Retina (tissue), 1 donor: ENCODE results near the gene DCLRE1A.

Experiments
- DNase-seq: peaks from one replicate; pipeline ENCODE4 v3.0.0-alpha.2; 2016

Gene DCLRE1A

DNA sequence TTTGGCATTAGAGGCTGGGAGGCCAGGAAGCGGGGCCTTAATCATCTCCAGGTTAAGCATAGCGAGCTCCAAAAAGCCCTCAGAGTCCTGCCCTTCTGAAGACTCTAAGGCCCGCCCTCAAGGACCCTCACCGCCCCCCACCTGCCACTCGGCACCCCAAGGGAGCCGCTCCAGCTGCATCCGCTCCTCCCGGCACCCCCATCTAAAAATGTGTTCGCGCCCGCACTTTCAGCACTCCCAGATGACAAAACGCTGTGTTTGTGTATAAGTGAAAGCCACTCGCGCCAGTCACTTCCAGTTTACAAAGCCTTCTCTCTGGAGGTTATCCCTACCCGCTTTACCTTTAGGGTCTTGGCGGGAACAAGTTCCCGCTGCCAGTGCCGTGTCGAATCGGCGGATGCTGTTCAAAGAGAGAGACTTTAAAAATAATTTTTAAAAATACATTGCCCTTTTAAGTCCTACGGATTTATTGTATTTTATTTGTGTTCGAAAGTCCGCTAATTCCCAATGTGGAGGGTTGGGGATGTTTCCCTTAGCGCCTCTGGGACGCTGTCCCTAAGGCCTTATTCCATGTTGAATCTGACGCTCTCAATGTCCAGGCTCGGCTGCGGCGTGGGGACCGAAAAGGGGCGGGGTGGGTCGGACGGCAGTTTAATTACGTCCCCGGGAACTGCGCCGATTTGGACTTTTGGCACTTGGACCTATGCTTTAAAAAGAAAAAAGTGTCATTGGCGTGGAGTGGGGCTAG is at the start of gene DCLRE1A, which contains the start of gene NHLRC2:
Gene DCLRE1A (minus strand): TSS at position 70 of the 748 bp plus-strand sequence. CDS start 900 bp downstream, outside the sequence.
Gene NHLRC2 (plus strand): TSS at position 649 of the 748 bp plus-strand sequence. CDS start 212 bp downstream, outside the sequence.
- peak; percentile 97 for DNase-seq

DNA sequence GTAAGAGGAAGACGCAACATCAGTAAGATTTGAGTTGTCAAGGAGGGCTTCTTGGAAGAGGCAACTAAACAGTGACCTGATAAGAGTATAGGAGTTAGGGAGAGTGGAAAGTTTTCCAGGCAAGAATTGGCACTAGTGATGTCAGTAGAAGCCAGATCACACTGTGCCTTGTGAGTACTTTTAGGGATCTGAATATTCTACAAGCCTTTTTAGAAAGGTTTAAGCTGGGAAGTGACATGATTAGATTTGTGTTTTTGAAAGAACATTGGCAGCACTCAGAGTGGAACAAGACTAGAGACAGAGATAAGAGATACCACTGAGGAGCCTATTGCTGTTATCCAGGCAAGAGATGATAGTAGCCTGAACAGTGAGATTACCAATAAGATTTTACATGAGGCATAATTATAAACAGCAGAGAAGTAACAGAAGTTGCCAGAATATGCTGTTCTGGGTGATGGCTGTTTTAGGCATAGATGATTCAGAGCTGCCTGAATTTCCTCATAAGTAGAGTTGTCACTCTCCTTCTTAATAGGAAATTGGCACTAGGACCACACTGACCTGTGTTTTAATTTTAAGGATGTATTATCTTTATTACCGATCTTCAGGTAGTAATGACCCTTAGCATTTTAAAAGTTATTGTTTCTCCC is 46.2 kb upstream of the DCLRE1A start:
- DNase-seq, result no peak

DNA sequence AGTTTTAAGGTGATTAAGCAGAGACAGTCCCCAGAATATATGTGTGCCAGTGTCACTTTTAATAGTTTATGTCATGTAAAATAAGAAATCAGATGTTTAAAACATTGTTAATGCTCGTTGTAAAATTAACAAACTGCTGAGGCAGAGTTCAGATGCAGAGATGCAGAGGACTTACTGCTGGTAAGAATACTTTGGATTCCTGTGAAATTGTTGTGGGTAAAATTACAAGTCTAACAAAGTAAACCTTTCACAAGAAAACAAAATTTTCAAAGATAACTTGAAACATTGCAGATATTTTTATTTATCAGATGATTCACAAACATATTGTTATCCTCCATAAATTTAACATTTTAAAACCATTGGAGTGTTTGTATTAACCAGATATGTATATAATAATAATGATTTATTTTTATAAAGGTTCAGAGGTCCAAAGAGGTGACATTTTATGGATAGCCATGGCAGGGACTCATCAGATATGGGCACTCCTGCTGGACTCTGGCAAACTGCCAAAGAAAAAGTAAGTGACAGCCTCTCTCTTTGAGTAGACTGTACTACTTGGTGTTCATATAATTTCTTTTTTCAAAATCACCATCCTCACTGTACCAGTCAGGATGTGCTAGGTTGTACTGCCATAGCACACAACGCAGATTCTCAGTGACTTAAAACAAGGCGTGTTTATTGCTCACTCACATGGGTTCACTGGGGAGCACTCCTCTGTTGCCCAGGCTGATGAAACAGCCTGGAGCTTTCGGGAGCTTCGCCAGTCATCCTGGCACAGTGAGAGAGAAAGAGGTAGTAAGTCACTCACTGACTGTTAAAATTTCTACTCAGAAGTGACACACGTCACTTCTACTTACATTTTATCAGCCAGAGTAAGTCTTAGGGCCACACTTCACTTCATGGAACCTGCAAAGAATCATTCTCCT is 44.1 kb upstream of the DCLRE1A start:
- DNase-seq, result no peak

DNA sequence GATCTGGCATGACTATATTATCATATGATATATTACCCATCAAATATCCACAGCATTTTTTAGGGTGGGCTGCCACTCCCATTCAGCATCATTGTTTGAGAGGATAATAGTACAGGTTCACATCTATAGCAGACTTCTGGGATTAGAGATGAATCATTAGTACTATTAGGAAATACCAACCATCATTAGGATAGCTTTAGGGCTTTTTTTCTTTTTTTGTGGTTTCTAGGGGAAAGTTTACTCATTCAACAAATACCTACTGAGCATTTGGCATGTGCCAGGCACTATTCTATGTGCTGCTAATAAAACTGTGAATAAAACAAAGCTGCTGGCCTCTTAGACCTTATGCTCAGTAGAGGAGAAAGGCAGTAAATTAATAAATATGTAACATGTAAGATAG is 41.1 kb upstream of the DCLRE1A start:
- no peak for DNase-seq

DNA sequence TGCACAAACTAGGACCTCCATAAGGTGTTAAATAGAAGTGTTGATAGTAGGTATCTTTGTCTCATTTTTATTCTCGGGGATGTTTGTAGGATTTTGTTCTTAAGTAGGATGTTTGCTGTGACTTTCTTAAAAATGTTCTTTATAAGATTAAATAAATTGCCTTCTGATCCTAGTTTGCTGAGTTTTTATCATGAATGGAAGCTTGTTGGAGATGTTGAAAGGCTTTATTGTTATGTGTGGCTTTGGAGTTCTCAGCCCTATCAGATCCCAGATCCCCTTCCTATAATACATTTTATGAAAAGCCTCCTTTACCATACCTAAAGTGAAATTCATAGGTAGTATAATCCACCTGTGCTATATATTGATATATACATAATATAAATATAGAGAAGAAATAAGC is 40.7 kb upstream of the DCLRE1A start:
- DNase-seq, result no peak

DNA sequence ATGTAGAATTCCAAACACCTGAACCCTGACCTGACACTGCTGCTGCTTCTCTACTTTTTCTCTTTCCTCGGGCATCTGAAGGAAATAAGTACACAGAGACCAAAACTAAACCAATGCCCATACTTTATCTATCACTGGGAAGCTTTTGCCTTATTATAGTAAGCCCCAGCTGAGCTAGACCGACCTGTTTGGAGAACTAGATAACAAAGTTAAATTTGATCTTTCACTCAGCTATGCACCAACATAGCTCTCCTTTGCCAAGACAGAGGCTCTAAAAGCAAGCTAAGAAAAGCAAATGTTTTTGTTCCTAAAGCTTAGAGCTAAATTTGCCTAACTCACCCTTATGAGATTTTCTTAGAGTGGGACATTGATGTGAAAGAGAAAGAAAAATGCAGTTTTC is 39.7 kb upstream of the DCLRE1A start:
- no peak for DNase-seq

DNA sequence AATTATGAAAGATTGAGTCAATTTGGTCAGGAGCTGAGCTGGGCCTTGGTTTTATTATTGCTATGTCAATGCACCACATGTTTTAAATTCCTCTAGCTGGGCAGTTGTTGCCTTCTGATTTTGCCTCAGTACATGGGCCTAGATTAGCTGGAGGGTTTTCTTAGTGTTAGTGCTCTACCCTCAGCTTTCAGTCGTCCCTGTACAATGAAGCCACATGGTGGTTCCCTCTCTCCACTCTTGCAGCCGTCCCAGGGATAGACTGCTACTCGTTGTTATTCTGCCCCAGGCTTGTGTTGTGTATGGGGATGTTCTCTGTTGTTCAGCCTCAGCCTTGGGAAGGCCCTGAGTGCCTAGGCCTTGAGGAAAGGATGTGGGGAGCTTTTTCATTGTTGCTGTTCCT is 37.6 kb upstream of the DCLRE1A start:
- DNase-seq, result no peak

DNA sequence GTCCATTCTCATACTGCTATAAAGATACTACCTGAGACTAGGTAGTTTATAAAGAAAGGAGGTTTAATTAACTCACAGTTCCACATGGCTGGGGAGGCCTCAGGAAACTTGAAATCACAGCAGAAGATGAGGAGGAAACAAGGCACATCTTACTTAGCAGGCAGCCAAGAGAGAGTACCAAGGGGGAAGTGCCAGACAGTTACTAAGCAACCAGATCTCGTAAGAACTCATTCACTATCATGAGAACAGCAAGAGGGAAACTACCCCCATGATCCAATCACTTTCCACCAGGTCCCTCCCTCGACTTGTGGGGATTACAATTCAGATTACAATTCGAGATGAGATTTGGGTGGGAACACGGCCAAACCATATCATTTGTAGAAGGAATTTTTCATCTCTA is 36.9 kb upstream of the DCLRE1A start:
- DNase-seq, result no peak

DNA sequence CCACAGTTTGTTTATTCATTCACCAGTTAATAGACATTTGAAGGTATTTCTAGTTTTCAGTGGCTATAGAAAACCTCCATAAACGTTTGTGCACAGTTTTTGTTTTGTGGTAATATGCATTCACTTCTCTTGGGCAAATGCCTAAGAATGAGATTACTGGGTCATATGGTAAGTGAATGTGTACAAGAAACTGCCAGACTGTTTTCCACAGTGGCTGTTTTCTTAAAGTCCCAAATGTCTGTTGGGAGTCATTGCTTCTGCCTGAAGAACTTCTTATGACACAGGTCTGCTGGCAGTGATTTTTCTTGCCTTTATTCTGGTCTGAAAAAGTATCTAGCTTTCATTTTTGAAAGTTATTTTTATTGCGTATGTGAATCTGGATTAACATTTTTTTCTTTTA is 36.0 kb upstream of the DCLRE1A start:
- no peak for DNase-seq

DNA sequence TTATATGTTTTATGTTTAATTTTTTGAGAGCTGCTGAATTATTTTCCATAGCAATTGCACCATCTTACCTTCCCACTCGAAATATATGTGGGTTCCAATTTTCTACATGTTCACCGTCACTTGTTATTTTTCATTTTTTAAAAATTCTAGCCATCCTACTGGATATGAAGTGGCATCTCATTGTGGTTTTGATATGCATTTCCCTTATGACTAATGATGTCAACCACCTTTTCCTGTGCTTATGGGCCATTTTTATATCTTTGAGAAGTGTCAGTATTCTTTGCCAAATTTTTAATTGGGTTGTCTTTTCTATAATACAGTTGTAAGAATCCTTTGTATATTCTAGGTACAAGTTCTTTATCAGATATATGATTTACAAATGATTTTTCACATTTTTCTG is 28.4 kb upstream of the DCLRE1A start:
- no peak for DNase-seq

DNA sequence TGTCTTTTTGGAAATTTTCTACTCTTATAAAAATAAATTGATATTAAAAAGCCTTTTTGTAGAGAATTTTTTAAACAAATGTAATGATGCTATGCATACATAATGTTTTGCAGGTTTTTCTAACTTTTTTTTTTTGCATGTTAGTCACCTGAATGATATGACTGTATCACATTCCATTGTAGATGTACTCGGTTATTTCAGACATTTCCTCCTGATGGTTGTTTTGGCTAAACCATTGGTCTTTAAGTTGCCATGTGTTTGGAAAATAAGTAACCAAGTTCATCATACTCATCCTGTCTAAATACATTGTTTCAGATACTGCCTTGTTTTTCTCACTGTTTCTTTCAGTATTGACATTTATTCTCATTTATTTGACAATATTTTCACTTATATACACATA is 26.4 kb upstream of the DCLRE1A start:
- DNase-seq, result no peak

DNA sequence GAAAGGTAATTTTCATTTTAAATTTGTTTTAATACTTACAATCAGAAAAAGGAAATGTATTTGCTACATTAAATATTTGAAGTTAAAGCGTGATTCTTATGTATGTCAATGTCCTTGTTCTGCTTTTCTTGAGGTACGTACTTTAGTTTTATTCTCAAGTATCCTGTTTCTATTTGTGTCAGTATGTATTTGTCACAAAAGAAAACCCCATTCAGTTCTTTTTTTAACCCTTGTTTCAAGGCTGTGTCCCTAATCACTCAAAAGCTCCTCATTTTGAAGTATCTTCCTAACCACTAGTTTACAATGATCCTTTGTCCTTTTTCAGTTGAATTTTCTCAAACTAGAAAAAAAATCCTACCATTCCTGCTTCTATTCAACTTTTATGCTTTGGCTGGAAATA is 25.8 kb upstream of the DCLRE1A start:
- no peak for DNase-seq

DNA sequence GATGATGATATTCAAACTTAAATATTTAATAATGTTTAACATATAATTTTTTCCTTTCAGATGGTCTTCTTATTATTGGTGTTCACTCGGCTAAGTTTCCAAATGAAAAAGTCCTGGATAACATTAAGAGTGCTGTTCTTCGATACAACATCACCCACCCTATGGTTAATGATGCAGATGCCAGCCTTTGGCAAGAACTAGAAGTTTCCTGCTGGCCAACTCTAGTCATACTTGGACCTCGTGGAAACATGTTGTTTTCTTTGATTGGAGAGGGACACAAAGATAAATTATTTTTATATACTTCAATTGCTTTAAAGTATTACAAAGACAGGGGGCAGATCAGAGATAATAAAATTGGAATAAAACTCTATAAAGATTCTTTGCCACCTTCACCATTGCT is 22.6 kb upstream of the DCLRE1A start:
- no peak for DNase-seq

DNA sequence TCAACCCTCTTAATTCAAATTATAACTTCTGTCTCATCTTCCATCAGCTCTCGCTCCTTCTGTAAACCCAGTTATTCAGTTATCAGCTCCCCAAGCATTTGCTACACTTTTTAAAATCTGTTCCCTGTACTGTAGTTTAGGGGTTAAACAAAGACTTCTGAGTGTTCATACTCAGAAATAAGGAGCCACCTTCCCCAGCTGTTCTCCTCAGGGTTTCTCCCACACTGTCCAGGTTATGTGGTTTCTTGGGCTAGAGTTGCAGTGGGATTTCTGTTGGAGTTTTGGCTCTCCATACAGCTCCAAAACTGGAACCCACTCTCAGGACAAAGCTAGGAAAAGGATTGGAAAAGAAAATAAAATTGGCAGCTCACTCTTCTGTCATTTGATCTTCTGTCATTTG is 21.3 kb upstream of the DCLRE1A start:
- no peak for DNase-seq

DNA sequence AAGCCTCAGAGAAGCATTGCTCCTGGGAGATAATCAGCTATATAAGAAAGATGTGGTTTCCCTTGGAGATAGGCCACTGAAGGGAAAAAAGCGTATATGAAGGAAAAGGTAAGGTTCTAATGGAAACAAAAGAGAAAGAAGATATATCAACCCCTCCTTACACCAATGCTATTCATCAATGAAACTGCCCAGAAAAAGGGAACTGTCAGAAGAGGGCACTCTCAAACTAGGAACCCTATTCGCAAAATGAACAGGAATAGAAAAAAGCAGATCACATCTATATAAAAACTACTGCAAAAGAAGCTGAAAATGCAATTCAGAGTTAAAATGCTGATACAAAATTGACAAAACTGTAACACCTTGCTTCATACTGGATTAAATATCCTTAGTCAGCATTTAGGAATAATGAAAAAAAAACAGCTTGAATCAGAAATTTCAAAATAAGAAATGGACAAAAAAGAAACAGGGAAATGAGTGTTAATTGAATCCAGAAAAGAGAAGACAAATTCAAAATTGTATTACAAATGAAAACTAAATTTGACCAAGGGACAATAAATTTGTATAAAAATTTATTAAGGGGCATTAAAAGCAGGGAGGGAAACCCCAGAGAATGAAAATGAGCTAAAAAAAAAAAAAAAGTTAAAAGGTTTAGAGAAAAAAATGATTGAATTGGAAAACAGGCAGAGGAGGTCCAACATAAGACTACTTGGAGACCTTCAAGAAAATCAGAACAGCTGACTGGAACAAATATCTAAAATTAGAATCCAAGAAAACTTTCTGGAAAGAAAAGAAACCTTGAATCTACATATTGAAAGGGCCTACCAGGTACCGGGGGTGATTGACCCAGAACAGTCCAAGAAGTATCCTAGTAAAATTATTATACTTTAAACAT is 18.5 kb upstream of the DCLRE1A start:
- DNase-seq, result no peak

DNA sequence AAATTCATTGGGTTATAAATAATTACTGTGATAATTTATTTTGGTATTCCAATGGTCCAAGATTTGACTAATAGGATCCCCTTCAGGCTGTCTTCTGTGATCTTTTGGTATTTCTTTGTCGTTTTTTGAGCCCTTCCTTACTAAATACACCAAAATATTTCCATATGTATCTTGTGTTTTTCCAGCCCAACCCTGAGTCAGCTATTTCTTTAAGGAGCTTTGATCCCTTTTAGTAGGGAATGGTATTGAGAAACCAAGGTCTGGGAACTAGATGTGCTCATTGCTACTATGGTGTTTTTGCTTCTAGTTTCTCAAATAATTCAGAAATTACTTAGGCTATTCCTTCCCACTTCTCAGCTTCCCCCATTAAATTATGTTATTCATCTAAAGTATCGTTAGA is 15.9 kb upstream of the DCLRE1A start:
- DNase-seq, result no peak

DNA sequence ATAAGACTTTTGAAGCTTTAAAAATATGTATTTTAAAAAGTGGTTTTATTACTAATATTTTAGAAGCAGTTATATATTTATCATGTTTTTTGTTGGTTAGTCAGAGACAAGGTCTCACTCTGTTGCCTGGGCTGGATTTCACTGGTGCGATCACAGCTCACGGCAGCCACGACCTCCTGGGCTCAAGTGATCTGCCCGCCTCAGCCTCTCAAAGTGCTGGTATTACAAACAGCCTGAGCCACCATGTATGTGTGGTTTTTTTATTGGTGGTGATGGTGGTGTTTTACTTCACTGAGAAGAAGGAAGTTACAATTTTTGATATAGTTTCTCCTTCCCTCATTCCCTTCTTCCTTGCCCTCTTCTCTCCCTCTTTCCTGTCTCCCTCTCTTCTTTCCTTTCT is 14.0 kb upstream of the DCLRE1A start:
- DNase-seq, result no peak

DNA sequence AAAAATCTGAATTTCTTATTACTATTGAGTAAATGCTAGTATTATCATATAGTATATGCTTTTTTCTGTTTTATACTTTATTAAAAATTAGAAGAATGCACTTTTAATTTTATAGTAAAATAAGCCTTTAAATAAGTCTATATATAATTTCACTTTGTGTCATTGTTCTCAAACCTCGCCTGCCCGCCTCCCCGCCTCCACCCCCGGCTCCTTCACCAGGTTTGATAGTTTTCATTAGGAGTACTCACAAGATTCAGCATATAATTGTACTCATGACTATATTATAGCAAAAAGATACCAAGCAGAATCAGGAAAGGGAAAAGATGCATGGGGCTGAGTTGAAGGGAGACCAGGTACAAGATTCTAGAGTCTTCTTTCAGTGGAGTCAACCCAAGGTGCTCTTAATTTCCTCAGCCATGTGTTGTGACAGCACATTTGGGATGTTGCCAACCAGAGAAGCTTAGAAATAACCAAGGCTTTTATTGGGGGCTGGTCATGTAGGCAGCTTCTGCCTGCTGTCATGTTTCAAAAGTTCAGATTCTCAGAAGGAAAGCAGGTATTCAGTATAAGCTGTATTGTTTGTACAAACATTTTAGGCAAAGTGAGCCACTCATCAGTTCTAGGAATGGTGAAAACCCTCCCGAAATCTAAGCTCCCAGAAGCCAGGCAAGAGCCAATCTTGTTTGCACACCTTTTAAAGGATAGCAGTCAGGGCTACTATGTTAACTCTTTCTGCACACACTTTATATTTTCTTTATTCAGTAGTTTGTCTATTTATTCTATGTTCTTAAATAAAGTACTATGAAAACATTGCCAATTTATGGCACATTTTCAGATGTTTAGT is 12.9 kb upstream of the DCLRE1A start:
- DNase-seq, result no peak

DNA sequence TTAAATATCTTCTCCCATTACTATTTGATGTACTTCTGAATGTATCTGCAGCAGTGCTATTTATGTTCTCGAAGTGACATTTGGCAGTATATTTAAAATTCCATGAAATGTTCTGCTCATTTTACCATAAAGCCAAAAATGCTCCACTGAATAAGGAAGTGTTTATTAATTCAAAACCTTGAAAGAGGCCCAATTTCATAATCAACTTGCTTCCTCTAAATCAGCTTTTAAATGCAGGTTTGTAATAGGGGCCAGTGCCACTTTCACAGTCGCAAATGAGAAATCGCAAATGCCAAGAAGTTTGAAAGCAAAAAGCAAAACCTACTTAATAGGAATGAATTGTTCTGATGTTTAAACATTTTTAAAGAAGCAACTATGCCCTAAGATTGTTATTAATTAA is 12.0 kb upstream of the DCLRE1A start:
- DNase-seq, result no peak

DNA sequence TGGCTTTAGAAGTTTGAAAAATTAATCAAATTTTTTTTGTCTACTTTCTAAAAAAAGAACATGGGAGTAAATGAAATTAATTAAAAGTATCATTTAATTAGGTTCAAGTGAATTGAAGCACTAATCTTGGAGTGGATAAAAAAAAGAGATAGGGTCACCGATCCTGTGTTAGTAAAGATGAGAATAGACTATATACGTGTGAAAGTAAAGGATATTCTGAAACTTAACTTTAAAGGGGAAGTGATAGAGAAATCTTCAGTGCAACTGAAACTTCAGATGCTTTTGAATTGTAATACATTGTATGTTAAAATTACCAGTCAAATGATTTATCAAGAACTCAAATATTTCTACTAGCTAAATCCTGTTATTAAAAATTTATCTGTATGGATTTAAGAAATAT is 5.4 kb upstream of the DCLRE1A start:
- DNase-seq, result no peak

DNA sequence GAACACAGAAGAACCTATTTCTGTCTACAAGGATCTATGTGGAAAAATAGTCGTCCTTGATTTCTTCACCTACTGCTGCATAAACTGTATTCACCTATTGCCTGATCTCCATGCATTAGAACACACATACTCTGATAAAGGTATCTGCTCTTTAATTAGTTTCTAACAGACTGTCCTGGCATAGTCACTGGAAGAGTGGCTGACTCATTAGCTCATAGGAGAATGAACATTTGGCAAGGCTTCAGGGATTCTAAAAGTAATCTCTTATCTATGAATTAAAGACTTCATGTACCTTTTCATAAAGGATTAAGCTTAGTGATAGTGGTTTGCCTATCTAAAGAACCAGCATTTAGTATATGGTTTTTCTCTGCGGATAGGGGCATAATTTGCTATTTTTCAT is 4.7 kb upstream of the DCLRE1A start:
- DNase-seq, result no peak

DNA sequence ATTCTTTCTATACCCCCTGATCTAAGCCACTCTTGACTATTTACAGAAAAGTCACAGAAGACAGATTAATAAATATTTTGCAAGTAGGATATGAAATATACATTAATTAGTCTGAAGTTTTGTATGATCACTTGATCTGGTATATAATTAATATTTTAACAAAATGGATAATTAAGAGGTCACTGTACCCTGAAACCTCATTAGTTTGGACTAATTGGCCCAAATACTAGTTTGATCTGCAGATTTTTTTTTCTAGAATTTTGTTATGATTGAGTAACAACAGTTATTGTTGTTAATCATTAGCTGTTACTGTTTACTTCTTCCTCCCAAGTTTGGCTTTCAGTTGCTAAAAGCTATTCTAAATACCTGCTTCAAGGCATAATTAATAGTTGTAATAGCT is 3.3 kb upstream of the DCLRE1A start:
- DNase-seq, result no peak
